ENCODE measurements around the gene TBX2.

Gene TBX2

DNA sequence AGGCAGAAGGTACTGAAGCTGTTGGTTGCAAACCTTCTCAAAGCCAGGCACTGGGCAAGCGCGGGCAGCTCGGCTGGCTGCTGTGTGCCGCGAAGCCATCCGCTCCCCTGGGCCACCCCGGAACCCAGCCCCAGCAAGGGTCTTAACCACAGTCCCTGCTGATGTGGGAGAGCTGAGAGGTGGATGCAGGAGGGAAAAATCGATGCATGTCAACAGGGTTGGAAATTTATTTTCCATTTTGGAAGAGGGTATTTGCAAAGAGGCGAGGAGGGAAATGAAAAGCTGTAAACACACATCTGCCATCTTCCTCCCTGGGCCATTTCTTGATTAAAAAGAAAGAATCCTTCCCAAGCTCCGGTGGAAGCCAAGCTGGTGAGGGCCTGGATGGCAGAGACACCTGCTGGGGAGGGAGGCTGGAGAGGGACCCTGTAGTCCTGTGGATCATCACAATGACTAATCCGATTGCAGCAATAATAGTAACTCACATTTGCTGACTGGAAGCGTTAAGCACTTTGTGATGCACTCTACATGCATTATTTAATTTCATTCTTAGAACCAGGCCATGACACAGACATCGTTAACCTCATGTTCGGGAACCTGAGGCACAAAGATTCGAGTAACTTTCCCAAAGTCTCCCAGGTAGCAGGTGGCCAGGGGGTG lies 13.9 kb upstream of the TBX2 start:
- no peak overlapping the region for H3K4me3 ChIP-seq (ENCODE audit: low read length)
- TF ChIP-seq, protein P1, sequence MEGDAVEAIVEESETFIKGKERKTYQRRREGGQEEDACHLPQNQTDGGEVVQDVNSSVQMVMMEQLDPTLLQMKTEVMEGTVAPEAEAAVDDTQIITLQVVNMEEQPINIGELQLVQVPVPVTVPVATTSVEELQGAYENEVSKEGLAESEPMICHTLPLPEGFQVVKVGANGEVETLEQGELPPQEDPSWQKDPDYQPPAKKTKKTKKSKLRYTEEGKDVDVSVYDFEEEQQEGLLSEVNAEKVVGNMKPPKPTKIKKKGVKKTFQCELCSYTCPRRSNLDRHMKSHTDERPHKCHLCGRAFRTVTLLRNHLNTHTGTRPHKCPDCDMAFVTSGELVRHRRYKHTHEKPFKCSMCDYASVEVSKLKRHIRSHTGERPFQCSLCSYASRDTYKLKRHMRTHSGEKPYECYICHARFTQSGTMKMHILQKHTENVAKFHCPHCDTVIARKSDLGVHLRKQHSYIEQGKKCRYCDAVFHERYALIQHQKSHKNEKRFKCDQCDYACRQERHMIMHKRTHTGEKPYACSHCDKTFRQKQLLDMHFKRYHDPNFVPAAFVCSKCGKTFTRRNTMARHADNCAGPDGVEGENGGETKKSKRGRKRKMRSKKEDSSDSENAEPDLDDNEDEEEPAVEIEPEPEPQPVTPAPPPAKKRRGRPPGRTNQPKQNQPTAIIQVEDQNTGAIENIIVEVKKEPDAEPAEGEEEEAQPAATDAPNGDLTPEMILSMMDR (IDR thresholded peaks at IDR 0.05; ENCODE audit: insufficient read depth, low read depth, low read length, missing control alignments), result no peak
- DNase-seq (ENCODE audit: low read depth), result peak; percentile 39

DNA sequence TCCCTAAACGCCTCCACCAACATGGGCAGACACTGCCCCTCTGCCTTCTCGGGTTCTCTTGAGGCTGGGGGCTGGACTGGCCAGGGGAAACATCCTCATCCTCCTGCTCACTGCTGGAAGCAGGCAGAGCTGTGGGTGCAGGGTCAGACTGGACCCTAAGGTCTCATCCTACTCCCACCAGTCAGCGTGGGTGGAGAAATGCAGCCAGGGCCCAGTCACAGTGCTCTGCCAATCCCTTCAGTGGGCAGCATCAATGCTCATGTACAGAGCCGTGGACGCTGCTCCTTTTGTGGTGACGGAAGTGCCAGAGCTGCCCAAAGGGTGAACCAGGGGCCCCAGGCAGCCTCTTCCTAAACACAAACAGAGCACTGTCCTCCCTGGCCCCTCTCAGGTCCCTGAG lies 13.4 kb upstream of the TBX2 start:
- no peak overlapping the region for H3K4me3 ChIP-seq (ENCODE audit: low read length)
- TF ChIP-seq, protein P1 (IDR thresholded peaks at IDR 0.05; ENCODE audit: insufficient read depth, low read depth, low read length, missing control alignments), result no peak
- DNase-seq (ENCODE audit: low read depth), result no peak

DNA sequence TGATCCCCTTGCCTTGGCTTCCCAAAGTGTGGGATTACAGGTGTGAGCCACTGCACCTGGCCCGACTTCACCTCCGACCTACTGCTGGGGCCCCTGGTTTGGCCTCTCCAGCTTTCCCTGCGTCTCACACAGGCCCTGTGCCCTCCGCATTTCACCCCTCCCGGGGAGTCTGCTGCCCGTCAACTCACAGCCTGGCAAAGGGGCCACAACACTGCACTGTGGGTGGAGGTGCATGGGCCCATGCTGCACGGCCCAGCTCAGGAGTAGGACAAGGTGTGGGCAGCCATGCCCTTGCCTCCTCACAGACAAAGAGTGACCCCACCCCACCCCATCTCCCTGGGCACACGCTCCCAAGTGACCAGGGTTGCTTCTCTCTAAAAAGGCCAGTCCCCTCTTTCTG lies 12.6 kb upstream of the TBX2 start:
- TF ChIP-seq, protein P1 (IDR thresholded peaks at IDR 0.05; ENCODE audit: insufficient read depth, low read depth, low read length, missing control alignments), result no peak
- no peak overlapping the region for H3K4me3 ChIP-seq (ENCODE audit: low read length)
- no peak for DNase-seq (ENCODE audit: low read depth)

DNA sequence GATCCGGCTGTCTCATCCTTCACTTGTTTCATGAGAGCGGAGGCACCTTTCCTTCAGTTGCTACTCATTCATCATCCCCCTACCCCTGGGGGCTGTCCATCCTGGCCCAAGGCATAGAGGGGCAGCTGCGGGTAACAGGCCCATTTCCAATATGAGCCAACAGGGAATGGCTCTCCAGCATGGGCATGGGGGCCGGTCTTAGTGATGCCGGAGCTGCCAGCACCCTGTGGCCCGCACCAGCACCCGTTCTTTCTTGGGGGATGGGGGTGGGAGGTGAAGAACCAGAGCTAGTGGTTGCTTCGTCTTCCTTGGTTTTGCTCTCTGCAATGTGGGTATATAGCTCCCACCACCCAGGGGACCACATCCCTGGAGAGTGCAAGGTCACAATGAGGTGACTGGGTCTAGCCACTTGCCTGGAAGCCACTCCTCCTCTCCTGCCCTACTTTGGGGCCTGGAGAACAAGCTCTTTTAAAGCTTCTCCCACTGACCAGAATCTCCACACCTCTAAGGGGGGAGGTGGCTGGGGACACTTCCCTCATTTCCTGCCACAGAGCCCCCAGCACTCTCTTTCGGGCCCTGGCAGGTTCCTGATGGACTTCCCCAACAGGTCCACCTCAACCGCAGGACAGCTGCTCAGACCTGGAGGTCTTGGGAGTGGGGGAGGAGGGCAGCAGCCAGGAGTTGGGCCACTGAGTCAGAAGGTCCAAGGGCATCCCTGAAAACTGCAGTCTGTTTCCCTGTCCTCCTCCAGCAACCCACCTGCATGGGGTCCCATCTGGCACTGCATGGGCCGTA lies 11.9 kb upstream of the TBX2 start:
- TF ChIP-seq, protein P1 (IDR thresholded peaks at IDR 0.05; ENCODE audit: insufficient read depth, low read depth, low read length, missing control alignments), result no peak
- no peak overlapping the region for H3K4me3 ChIP-seq (ENCODE audit: low read length)
- DNase-seq (ENCODE audit: low read depth), result no peak

GRCh38 chr17:61388561-61389356 lies 10.9 kb upstream of the TBX2 start:
- TF ChIP-seq, protein P1 (IDR thresholded peaks at IDR 0.05; ENCODE audit: insufficient read depth, low read depth, low read length, missing control alignments), result no peak
- no peak overlapping the region for H3K4me3 ChIP-seq (ENCODE audit: low read length)
- DNase-seq (ENCODE audit: low read depth), result no peak

DNA sequence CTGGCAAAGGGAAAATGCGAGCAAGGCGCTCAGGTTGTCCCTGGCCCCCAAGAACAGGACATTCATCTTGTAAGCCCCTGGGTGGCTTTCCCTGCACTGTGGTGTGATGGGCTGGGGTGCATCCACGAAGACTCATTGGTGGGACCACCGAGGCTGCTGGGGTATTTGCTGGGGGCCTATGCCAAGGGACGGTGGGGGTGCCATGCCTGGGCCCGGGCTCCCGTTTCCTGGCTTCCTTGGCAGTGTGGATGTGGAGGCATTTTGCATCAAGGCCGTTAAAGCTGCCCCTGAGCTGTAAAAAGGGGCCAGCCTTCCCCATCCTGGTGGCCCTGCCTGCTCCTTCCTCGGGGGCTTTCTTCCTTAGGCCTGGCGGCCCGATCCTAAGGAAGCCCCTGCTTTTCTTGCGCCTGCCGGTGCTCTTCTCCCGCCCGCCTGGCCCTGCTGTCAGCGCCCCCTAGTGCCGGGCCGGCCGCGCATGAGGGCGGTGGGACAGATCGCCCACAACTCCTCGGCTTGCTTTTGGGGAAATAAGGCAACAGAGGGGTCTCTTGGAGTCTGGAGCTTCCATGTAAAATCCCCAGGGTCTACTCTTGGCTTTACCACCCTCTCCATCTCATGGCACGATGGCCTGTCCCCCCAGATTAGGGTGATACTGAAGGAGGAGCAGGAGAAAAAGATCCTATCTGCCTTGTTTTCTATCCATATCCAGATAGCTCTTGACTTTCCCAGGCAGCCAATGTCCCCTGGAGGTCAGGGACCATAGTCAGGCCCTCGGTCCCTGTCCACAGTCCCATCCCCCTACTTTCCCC lies 9.8 kb upstream of the TBX2 start:
- no peak overlapping the region for H3K4me3 ChIP-seq (ENCODE audit: low read length)
- TF ChIP-seq, protein P1 (IDR thresholded peaks at IDR 0.05; ENCODE audit: insufficient read depth, low read depth, low read length, missing control alignments), result peak; percentile 81
- DNase-seq (ENCODE audit: low read depth), result peak; percentile 37

Measured in epithelial cell of esophagus (primary cell).